Hematopoietic multipotent progenitor cell treated with erythropoietin and hydrocortisone succinate and interleukin-3 and kit ligand, for 4 days (in vitro differentiated cells): ENCODE data around the gene WDR36.
A peak's percentile ranks its signal among the peaks of the same experiment; 100 is the strongest.

Experiments
- DNase-seq: peaks from one replicate; pipeline ENCODE4 v3.0.0-alpha.2; 2015

The WDR36 gene

DNA sequence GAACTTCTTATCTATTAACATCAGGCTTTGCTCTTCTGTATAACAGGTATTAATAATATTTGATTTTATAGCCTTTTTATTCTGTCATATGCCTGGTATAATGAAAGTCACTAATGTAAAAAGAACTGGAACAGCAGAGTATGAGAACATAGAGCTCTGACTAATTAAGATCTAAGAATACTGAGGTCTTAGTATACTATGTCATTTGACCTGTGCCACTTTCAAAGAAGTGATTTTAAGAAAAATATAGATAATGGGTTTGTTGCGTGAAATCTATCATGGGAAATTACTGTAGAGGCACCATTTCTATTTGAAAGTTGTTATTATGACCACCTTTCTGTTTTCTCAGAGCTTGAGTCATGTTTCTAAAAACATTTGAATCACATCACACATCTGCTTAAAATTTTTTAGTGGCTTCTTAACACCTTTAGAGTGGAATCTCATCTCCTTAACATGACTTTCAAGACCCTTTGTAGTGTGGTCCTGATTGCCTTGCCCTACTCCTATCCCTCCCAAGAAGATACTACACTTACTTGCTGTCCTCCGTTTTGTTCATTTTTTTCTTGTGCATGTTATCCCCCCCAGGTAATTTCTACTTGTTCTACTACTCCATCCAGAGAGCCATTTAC is 14.3 kb downstream of the WDR36 start:
- no peak for DNase-seq

DNA sequence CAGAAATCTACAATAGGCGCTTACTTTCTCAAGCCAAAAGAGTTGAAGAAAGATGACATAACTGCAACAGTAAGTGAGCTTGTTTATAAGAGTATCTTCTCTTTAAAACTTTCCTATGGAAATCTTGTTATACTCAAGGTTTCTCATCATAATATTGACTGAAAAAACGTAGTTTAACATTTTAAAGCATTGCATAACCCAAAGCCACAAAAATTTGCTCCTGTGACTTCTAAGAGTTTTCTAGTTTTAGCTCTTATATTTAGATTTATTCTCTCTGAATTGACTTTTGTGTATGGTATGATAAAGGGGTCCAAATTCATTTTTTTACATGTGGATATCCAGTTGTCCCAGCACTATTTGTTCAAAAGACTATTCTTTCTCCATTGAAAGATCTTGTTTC is 15.2 kb downstream of the WDR36 start:
- DNase-seq = no peak

DNA sequence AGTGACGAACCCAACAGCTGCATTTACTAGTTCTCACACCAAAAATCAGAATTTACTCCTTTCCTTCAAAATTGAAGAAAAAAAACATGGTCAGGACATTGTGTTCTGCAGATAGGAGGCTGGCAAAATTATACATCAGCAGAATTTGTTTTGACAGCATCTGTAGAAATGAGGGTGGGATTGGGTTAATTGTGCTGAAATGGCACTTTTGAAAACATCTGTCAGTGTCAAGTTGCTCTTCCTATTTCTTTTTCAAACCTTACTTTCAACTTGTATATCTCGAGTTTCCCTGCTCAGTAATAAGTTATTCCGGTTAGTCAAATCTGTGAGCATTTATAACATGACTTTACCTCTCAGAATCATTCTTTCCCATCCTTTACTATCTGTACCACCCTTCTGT is 19.8 kb downstream of the WDR36 start:
- DNase-seq = no peak

DNA sequence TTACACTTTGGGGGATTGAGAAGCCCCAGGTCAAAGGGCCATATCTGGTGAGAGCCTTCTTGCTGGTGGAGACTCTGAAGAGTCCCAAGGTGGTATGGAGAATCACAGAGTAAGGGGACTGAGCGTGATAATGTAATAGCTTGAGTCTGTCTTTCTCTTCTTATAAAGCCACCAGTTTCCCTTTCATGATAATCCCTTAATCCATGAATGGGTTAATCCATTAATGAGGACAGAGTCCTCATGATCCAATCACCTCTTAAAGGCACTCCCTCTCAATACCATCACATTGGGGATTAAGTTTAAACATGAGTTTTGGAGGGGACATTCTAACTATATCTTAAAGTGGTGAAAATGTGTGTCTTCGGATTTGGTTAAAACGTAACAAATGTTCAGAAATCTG is 21.5 kb downstream of the WDR36 start:
- DNase-seq = no peak

DNA sequence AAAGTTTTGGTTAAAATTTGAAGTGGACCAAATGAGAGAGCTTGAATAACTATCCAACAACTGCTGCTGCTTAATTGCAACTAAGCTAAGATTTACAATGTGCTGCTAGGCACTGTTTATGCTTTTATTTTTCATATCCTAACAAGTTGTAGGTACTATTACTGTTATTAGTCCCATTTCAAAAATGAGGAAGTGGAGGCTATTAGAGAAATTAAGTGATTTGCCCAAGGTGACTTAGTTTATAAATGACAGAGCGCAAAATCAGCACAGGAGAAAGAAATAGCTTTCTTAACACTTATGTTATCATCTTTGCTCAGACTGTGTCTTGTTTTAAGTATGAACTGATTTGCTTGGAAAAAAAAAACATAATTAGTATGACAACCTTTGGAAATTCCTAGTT is 23.1 kb downstream of the WDR36 start:
- no peak for DNase-seq

DNA sequence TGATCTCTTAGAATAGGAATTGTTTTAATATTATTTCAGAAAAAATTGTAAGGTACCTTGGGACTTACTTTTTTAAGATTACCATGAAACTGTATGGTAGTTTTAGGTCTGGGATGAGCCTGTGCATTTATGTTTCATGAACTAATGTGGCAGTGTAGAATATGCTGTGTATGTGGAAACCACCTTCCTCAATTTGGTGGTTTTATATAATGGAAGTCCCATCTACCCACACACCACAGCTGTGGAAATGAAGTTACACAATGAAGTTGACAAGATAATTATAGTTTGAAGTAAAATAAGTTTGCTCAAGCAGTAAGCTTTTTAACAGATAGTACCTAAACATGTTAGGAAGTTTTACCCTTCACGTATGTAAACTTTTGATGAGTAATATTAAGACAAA is 24.4 kb downstream of the WDR36 start:
- peak; percentile 77 for DNase-seq

DNA sequence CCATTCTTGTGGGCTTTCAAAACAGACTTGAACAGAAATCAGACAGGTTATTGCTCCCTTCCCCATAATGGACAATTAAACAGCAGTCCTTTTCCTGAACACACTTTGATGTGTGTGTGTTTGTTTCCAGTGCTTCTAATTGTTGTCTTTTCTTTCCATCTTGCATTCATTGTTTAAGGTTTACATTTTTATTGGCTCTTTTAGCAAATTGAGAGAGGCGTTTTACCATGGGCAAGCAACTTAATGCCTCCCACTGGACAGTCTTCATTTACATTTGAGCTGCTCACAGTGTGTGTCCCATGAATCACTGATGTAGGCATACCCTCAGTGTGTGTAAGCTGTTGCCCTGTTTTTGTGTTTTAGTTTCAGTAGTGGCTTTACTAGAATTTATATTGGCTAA is 25.0 kb downstream of the WDR36 start:
- DNase-seq = no peak

DNA sequence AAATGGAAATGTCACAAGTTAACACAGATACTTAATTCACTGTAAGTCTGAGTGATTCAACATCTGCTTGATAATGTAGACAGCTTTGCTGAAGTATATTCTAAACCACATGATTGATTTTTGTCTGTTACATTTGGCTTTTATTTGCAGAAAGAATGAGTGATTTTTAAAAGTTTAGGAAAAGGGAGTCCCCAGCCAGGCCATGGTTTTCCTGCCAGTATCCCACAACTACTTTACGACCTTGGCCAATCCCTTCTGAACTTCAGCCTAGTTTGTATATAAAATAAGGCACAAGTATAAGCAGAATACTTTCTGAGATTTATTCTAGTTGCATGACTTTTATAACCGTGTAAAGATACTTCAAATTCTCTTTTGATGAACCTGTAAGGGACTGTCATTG is 27.1 kb downstream of the WDR36 start:
- no peak for DNase-seq

DNA sequence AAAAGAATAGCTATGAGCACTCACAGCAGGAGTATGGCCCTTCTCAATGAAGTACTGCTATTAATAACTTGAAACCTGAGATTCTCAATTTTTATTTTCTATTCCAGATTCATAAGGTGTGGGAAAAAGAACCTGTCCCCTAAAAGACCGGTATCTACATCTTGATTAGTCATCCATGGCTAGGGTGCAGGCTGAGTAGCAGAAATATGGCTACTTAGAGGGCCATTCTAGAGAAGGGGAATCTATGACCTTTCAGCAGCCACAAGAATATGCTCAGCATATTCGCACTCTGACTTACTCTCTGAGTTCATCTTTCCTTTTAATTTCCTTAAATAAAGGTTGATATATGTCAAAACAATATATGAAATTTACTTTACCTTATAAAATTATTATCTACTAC is 27.7 kb downstream of the WDR36 start:
- no peak for DNase-seq

DNA sequence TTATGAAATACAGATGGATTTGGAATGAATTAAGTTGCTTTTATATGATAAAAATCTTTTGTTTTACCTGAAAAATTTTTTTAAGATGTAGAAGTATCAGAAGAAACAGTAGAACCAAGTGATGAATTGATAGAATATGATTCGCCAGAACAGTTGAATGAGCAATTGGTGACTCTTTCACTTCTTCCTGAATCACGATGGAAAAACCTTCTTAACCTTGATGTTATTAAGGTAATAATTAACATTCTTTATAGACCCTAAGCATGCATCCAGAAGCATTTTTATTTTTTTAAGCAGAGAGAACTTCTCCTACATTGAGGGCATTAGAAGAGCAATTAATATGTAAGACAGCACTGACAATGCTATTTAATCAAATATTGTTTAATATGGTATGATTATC is 28.8 kb downstream of the WDR36 start:
- DNase-seq = no peak

DNA sequence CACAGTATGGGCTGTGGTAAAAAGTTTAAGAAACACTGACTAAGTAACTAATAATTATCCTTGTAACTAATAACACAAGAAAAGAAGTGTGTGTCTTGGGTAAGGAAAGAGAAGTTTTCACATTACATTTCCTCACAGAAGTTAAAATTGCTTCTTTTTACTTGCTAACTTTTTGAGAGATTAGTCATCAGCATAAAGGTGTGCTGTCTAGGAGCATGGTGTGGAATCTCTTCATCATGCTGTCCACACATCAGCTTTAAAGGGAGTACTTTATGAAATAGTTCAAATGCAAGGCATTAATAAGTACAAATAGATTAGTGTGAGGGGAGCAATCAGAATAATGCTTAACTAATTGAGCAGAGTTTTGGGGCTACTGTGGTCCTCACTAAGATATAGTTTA is 29.8 kb downstream of the WDR36 start:
- DNase-seq = no peak

DNA sequence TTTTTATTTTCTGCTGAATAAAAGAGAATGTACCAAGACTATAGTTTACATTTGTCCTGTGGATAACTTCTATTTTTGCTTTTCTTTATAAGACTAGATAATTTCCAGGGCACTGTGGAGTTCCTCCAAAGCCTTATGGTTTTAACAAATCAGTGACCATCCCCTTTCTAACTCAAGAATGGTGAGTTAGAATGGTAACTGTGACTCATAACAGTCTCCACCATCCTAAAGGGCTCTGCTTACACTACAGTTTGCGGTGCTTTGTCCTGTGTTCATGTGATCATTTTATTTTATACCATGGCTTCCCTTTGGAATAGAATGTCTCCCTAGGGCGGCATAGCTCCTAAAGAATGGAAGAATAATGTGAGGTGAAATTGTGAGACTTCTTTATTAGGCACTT is 30.2 kb downstream of the WDR36 start:
- DNase-seq = no peak

DNA sequence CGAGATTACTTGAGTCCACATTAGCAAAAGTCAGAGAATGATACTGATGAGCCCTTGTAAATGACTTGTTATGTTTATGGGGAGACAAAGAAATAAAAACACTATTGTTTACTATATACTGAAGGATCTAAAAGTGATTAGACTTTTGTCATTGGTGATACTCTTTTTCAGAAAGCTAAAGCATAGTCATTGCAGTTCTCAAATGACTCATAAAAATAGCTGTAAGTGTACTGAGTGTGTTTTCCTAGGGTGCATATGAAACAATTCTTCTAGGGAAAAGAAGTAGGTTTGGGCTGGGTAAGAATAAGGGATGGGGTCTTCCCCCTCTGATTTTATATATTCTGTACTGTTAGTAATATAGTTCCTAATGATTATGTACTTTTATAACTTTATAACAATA is 32.6 kb downstream of the WDR36 start:
- DNase-seq = no peak

DNA sequence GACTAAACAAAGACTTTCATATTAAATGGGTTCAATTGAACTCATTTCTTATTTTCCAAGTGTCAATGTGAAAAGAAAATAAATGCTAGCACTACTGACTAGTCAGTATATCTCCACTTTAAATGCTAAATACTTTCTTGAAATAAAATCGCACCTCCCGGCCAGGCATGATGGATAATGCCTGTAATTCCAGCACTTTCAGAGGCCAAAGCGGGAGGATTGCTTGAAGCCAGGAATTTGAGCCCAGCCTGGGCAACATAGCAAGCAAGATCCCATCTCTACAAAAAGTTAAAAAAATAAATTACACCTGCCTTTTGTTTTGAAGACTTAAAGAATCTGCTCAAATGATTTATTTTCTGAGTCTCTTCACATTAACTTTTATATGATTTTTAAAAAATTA is 34.7 kb downstream of the WDR36 start:
- DNase-seq = no peak

DNA sequence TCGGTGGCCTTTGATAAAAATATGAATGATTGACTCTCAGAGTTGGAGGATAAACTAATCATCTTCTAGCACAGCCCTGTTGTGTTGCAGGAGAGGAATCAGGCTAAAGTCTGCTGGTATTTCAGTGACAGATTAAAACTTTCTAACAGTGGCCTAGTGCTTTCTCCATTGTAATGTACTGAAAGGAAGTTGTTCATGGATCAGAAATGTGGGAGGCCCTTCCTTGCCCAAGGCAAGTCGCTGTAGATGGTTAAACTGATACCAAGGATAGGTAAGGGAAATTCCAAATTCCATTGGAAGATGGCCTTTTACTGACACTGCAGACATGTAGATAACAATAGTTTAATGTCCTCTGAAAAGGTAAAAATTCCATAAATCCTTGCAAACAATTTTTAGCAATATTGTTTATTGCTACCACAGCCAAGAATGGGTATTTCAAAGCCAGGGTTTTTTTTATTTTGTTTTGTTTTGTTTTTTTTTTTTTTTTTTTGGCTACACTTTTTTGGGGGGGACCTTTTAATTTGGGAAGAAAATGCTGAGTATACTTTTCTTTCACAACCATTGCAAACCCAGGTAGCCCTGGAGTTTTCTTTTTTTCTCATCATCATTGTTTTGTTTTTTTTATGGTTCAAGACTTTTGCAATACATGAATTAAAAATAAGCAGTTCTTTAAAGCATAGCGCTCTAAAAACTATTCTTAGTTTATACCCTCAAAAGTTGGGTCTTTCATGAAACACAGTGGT is 35.5 kb downstream of the WDR36 start:
- DNase-seq = no peak

DNA sequence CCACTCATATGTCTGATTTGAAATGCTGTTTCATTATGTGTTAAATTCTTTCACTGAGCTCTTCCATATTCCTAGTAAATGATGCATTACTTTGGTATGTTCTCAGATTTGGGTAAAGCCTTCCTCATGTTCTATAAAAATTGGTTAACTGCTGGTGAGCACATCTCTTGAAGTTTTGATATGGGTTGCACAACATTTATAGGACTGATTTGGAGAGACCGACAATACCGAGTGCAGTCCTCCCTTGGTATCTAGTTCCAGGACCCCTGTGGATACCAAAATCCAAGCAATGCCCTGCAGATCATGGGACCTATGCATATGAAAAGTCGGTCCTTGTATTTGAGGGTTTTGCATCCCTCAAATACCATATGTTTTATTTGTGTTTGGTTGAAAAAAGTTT is 37.8 kb downstream of the WDR36 start:
- DNase-seq = no peak

DNA sequence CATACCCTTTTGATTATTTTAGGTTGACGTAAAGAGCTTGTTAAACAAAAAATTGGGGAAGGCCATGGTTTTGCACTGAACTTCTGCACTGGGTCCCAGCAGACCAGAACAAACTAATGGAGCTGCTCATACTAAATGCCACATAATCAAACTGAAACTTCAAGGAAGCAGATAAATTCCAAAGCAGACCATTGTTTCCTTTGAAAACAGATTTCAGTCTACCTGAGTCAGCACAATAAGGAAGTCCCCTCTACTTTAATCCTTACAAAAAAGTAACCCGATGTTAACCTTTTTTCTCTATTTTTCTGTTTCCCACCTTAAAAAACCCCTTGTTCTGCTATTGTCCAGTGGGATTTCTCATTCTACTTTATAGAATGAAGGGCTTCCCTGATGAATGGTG is 39.2 kb downstream of the WDR36 start:
- DNase-seq = no peak

DNA sequence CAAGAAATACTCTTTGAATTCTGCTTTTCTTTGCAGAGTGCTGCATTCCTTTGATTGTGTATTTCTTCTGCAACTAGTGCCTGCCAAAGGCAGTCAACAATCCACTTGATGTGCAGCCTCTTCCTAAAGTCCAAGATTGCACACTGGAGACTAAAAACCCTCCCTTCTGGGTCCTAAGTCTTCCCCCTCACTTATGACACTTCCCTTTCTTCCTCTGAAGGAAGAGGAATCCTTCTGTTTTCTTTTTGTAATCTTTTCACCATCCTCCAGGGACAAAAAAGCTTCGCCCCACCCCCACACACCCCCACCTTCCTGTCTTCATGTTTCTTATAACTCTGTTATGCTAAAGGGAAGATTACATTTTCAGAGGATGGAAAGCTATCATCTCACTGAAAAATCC is 39.9 kb downstream of the WDR36 start:
- no peak for DNase-seq

DNA sequence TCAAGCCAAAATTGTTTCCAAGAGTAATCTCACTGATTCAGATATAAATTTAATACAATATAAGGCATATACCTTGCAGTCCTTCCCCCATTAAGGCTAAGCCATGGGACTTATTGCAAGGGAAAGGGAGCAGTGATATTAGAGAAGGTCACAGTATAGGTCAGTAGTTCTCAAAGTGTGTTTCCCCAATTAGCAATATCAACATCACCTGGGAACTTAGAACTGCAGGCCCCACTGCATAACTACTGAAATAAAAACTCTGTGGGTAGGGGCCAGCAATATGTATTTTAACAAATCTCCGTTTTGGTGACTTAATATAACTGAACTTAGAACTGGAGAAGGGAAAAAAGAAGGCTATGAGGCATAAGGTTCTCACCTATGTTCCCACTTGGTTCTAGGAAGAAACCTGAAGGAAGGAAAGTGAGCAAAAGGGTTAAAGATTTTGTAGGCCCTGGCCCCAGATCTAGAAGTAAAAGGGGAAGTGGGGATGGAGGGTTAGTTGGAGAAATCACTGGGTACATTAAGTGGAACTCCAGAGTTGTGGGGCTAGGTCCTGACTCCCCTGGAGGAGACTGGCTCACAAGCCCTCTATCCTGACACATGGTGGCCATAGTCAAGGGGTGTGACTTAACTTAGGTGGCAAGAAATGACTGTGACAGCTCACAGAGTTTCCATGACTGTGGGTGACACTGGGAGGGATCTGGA is 40.7 kb downstream of the WDR36 start:
- DNase-seq = peak; percentile 25

DNA sequence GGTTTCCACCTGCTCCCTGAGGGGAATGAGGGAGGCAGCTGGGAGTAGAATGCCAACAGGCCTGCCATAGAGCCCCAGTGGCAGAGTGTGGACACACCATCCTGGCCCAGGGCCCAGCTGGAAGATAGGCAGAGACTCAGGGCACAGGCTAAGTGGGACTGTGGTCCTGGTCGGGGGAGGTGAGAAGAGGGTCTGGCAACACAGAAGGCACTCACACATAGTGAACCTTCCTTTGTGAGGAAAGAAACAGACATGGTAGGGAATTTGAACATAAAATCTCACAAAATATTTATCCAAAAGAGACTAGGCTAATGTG is 41.2 kb downstream of the WDR36 start:
- DNase-seq = no peak

DNA sequence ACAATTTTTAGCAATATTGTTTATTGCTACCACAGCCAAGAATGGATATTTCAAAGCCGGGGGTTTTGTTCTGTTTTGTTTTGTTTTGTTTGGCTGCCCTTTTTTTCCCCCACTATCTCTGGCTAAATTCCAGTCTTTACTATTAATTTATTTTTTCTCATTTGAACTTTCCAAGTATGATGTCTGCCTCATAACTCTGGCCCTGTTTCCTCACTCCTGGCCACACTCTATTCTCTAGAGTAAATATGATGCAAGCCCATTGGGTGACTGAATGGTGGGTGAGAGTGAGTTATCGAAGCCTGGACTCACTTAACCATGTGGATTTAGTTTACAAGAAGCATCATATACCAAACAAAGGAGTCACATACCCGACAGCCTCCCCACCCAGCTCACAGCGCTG is 41.9 kb downstream of the WDR36 start:
- DNase-seq = no peak

DNA sequence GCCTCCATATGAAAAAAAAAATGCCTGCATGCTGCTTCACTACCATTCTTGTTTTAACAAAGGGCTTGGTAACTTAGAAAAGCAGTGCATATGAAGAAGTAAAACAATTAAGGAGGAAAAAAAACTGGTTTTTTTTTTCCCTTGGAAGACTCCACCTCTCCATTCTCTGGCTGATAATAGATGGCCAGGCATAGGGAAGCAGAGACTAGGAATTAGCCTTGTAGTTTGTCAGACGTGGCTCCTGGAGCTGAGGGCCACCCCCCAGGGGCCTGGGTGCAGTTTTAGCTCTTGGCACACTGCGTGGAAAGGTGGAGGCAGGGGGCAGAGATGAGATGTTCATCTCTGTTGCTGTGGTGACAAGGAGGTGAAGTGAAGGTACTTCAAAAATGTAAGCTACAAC is 42.7 kb downstream of the WDR36 start:
- no peak for DNase-seq

DNA sequence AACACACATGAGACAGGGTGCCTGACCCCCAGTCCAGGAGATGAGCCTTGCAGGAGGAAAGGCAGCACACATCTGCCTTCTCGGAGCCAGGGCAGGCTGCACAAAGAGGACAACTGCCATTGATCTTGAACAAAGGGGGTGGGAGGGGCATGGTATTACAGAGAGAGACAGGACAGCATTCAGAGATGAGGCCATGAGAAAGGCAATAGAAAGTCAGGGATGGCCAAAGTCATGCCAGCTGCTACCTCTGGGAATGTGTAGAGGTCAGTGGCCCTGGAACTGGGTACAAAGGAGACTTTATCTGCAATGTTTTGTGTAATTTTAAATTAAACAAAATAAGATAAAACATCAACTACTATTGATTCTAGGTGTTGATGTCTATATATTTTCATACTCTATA is 43.2 kb downstream of the WDR36 start:
- DNase-seq = no peak

DNA sequence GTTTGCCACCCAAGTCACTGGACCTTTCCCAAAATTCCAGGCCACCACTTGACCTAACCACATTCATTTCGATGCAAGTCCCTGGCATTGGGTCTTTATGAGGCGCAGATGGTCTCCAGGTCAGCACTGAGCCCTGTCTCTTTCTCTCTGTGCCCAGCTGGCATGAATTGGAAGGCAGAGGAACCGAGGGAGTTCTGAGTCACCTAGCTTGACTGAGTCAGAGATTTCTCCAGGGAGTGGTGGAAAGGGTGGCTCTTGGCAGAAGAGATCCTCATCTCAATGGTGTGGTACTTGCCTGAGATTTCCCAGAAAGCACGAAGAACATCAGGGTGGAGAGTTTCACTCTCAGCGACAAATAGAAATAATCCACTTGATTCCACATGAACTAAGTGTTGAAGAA is 43.8 kb downstream of the WDR36 start:
- no peak for DNase-seq

DNA sequence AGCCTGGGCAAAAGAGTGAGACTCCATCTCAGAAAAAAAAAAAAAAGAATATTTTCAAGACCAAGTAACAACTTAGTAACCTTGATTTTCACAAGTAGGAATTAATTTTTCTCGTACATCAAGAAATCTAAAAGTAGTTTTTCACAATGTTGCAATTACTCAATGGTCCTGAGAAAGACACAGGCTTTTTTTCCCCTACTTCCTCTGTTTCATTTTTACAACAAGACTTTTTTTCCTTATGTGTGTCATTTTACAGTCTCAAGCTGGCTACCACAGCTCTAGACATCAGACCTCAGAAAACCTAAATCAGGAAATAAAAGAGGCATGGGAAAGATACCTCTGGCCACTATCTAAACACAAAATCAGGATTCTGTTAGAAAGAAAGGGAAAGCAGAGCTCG is 45.9 kb downstream of the WDR36 start:
- DNase-seq = peak; percentile 7
